HCT116 (cell line): ENCODE results near the gene MRPL1. TPM values are rescaled to one million over a fixed set of nuclear protein-coding genes. Genes with fewer than 3 reads are reported as not detected.

Experiments used
- ATAC-seq: fragments of 200-7000 bp; cut with Tn5 transposase; 2 replicates; pipeline ENCODE4 v1.9.1; 2020; ENCODE audit warnings: mild to moderate bottlenecking, moderate library complexity
- BruUV-seq: library from RNA; stranded (reverse); fragments of 400-500 nt; replicated peaks from 2 replicates; lab custom pipeline; 2021; lab: Mats Ljungman, UMichigan
- CTCF ChIA-PET: fragments of 300-600 bp; sonication (Branson Sonifier 250); formaldehyde crosslinking; loops from one replicate; lab custom pipeline; 2021; ENCODE audit warnings: antibody characterized with exemption; lab: Charles Lee
- POLR2A ChIA-PET: fragments of 300-600, 350-600 bp; sonication (Branson Sonifier 250); formaldehyde crosslinking; loops from one replicate; lab custom pipeline; 2021; ENCODE audit warnings: antibody characterized with exemption; lab: Charles Lee
- RAD21 ChIA-PET, 2 experiments: fragments of 300-600 bp; sonication (Branson Sonifier 250); formaldehyde crosslinking; loops; one replicate each; lab custom pipeline; 2023; ENCODE audit warnings: low total read pairs in 2 of 2; ENCODE audit not compliant: uncharacterized antibody in 2 of 2, unreplicated experiment in 2 of 2, low non-redundant PET in 1 of 2; lab: Charles Lee
- DNase-seq: peaks from one replicate; pipeline ENCODE4 v3.0.0-alpha.2; 2010; ENCODE audit warnings: low read depth, low spot score
- H2AFZ ChIP-seq: fragments of 200-600 bp; shearing (Covaris generic), sonication (generic); 2 replicates; pipeline ENCODE4 v1.6.1; 2017; ENCODE audit warnings: low read depth, mixed run types, mixed read lengths, antibody characterized with exemption, low read length; ENCODE audit not compliant: poor library complexity, severe bottlenecking
- H3K27ac ChIP-seq: 2 replicates; pipeline ENCODE4 v1.5.1; 2012; ENCODE audit warnings: low read depth, low read length
- H3K27me3 ChIP-seq: fragments of 200-600 bp; sonication (generic); 2 replicates; pipeline ENCODE4 v1.6.1; 2016; ENCODE audit warnings: mixed run types, low read length, mixed read lengths; ENCODE audit not compliant: insufficient read depth
- H3K36me3 ChIP-seq, 2 experiments: fragments of 200-500 bp in 1 of 2; fragments of 200-600 bp in 1 of 2; sonication (Bioruptor generic) in 1 of 2; sonication (generic) in 1 of 2; 2 replicates each; pipeline versions ENCODE4 v1.5.1 to v1.6.1; 2014 to 2016; ENCODE audit warnings: low read length in 2 of 2, inconsistent platforms in 1 of 2, mixed read lengths in 1 of 2, mixed run types in 1 of 2; ENCODE audit not compliant: insufficient read depth in 2 of 2, control insufficient read depth in 1 of 2
- H3K4me1 ChIP-seq, 2 experiments: fragments of 200-600 bp in 1 of 2; sonication (generic) in 1 of 2; 2 replicates each; pipeline versions ENCODE4 v1.5.1 to v1.6.1; 2012 to 2017; ENCODE audit warnings: low read length in 2 of 2, inconsistent platforms in 1 of 2, mild to moderate bottlenecking in 1 of 2, mixed read lengths in 1 of 2, mixed run types in 1 of 2, moderate library complexity in 1 of 2; ENCODE audit not compliant: insufficient read depth in 2 of 2, control insufficient read depth in 1 of 2
- H3K4me2 ChIP-seq: fragments of 200-600 bp; sonication (generic); 2 replicates; pipeline ENCODE4 v1.6.1; 2017; ENCODE audit warnings: mixed run types, low read length, mixed read lengths
- H3K4me3 ChIP-seq, 2 experiments: fragments of 200-600 bp in 1 of 2; sonication (generic) in 1 of 2; replicated peaks in 1 of 2; 2 replicates each; pipeline ENCODE4 v1.5.1; 2011 to 2016; ENCODE audit warnings: low read length in 2 of 2, control low read depth in 1 of 2, low read depth in 1 of 2, mild to moderate bottlenecking in 1 of 2, mixed read lengths in 1 of 2, mixed run types in 1 of 2
- H3K79me2 ChIP-seq: fragments of 200-600 bp; sonication (generic); 2 replicates; pipeline ENCODE4 v1.6.1; 2017; ENCODE audit warnings: mild to moderate bottlenecking, mixed run types, low read length, moderate library complexity, mixed read lengths; ENCODE audit not compliant: insufficient read depth
- H3K9ac ChIP-seq: fragments of 200-600 bp; sonication (generic); 2 replicates; pipeline ENCODE4 v1.6.1; 2016; ENCODE audit warnings: low read length, mixed read lengths
- H3K9me2 ChIP-seq: fragments of 200-600 bp; sonication (generic), shearing (Covaris generic); 2 replicates; pipeline ENCODE4 v1.6.1; 2017; ENCODE audit warnings: mixed run types, mild to moderate bottlenecking, moderate library complexity; ENCODE audit not compliant: insufficient read depth
- H3K9me3 ChIP-seq, 2 experiments: fragments of 200-500 bp in 1 of 2; fragments of 200-600 bp in 1 of 2; sonication (Bioruptor generic) in 1 of 2; sonication (generic) in 1 of 2; 2 replicates each; pipeline ENCODE4 v1.6.1; 2014 to 2017; ENCODE audit warnings: low read length in 2 of 2, mixed read lengths in 2 of 2, inconsistent platforms in 1 of 2, low read depth in 1 of 2, mild to moderate bottlenecking in 1 of 2, mixed run types in 1 of 2, moderate library complexity in 1 of 2; ENCODE audit not compliant: control insufficient read depth in 1 of 2, insufficient read depth in 1 of 2
- H4K20me1 ChIP-seq: fragments of 200-600 bp; sonication (generic), shearing (Covaris generic); 2 replicates; pipeline ENCODE4 v1.6.1; 2017; ENCODE audit warnings: mixed run types, mild to moderate bottlenecking, moderate library complexity; ENCODE audit not compliant: insufficient read depth
- ATF3 ChIP-seq: IDR thresholded peaks from 2 replicates; pipeline ENCODE4 v1.6.1; 2012
- CBX3 ChIP-seq: IDR thresholded peaks from 2 replicates; pipeline ENCODE4 v1.6.1; 2012; ENCODE audit warnings: low read depth
- CTCF ChIP-seq, 3 experiments: fragments of 200-600 bp in 1 of 3; sonication (generic) in 1 of 3; IDR thresholded peaks in 2 of 3; conservative IDR thresholded peaks in 1 of 3; 2 replicates each; pipeline ENCODE4 v1.5.1; 2012 to 2017; ENCODE audit warnings: low read depth in 2 of 3, low read length in 2 of 3, antibody characterized with exemption in 1 of 3, borderline replicate concordance in 1 of 3, control low read depth in 1 of 3, mild to moderate bottlenecking in 1 of 3, mixed read lengths in 1 of 3, mixed run types in 1 of 3, moderate library complexity in 1 of 3; ENCODE audit not compliant: insufficient read depth in 1 of 3
- EGR1 ChIP-seq: IDR thresholded peaks from 2 replicates; pipeline ENCODE4 v1.6.1; 2012; ENCODE audit warnings: low read depth
- ELF1 ChIP-seq: IDR thresholded peaks from 2 replicates; pipeline ENCODE4 v1.6.1; 2012; ENCODE audit warnings: low read depth, borderline replicate concordance
- FOSL1 ChIP-seq: IDR thresholded peaks from 2 replicates; pipeline ENCODE4 v1.6.1; 2012; ENCODE audit warnings: low read depth
- JUND ChIP-seq: IDR thresholded peaks from 2 replicates; pipeline ENCODE4 v1.6.1; 2012
- MAX ChIP-seq: IDR thresholded peaks from 2 replicates; pipeline ENCODE4 v1.6.1; 2012
- POLR2A ChIP-seq: IDR thresholded peaks from 2 replicates; pipeline ENCODE4 v1.7.0; 2011; ENCODE audit warnings: borderline replicate concordance; ENCODE audit not compliant: insufficient read depth, insufficient read length; ENCODE audit errors: extremely low read depth
- POLR2AphosphoS5 ChIP-seq: IDR thresholded peaks from 2 replicates; pipeline ENCODE4 v1.6.1; 2011; ENCODE audit warnings: mild to moderate bottlenecking, low read depth, low read length, moderate library complexity
- RAD21 ChIP-seq: IDR thresholded peaks from 2 replicates; pipeline ENCODE4 v1.6.1; 2012; ENCODE audit warnings: low read depth, mild to moderate bottlenecking
- YY1 ChIP-seq: IDR thresholded peaks from 2 replicates; pipeline ENCODE4 v1.6.1; 2011; ENCODE audit warnings: low read length, low read depth, moderate library complexity, mild to moderate bottlenecking; ENCODE audit not compliant: insufficient replicate concordance; ENCODE audit errors: extremely low read depth
- ZBTB33 ChIP-seq: IDR thresholded peaks from 2 replicates; pipeline ENCODE4 v1.6.1; 2011; ENCODE audit warnings: mild to moderate bottlenecking, low read length, moderate library complexity; ENCODE audit not compliant: insufficient replicate concordance; ENCODE audit errors: extremely low read depth
- ZFX ChIP-seq: fragments of 450-650 bp; IDR thresholded peaks from 2 replicates; pipeline ENCODE4 v1.6.1; 2017
- ZNF274 ChIP-seq: fragments of 200-500 bp; sonication (Bioruptor generic); IDR thresholded peaks from 2 replicates; pipeline ENCODE4 v1.6.1; 2014; ENCODE audit warnings: mild to moderate bottlenecking, low read depth, low read length, inconsistent platforms
- intact Hi-C: fragments of 100-400 bp; cut with micrococcal nuclease; formaldehyde crosslinking; loops from 2 replicates; pipeline ENCODE4 v1.10.0; 2022
- total RNA-seq: library from RNA; stranded (reverse); gene quantifications from one replicate; pipeline ENCODE4 v1.2.1, GENCODE V29; 2021; ENCODE audit not compliant: unreplicated experiment
- TF ChIP-seq, protein P1 (sequence below): IDR thresholded peaks from 2 replicates; pipeline ENCODE4 v1.6.1; 2012; ENCODE audit warnings: low read depth

Gene MRPL1
- total RNA-seq, 1 experiment from 2014 or later, result 54.9 TPM

DNA sequence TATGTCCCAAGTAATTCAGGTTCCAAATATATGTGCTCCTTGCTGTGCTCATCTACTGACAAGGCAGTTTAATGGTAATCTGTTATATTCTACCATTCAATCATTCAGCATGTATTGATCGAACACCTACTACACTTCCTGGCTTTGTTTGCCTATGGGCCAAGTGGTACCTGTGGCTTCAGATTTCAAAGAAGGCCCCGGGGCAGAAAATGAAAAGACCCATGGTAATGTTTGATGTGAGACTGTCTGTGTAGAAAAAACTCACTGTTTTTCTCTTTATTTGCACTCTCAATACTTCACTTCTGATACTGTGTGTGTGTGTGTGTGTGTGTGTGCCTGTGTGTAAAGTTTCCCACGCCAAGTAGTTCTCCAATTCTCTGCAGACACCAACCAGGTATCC, 133.4 kb downstream of the MRPL1 start:
- H3K9me2 ChIP-seq, result no peaks in the 10 kb centered on the region
- no peak overlapping the region for H3K9ac ChIP-seq
- TF ChIP-seq ZNF274 (no peak), ZBTB33 (no peak), ZFX (no peak), ATF3 (no peak), POLR2A (no peak), CBX3 (no peak), EGR1 (no peak), POLR2AphosphoS5 (no peak), CTCF (IDR thresholded peaks at IDR 0.05 in 2 of 3, conservative IDR thresholded peaks at IDR 0.05 in 1 of 3; ENCODE audit: borderline replicate concordance in 1 of 3, insufficient read depth in 1 of 3, low read depth in 2 of 3, low read length in 2 of 3) (no peak), FOSL1 (no peak), ELF1 (no peak), JUND (no peak), YY1 (no peak), MAX (no peak), RAD21 (no peak)
- TF ChIP-seq, protein P1, sequence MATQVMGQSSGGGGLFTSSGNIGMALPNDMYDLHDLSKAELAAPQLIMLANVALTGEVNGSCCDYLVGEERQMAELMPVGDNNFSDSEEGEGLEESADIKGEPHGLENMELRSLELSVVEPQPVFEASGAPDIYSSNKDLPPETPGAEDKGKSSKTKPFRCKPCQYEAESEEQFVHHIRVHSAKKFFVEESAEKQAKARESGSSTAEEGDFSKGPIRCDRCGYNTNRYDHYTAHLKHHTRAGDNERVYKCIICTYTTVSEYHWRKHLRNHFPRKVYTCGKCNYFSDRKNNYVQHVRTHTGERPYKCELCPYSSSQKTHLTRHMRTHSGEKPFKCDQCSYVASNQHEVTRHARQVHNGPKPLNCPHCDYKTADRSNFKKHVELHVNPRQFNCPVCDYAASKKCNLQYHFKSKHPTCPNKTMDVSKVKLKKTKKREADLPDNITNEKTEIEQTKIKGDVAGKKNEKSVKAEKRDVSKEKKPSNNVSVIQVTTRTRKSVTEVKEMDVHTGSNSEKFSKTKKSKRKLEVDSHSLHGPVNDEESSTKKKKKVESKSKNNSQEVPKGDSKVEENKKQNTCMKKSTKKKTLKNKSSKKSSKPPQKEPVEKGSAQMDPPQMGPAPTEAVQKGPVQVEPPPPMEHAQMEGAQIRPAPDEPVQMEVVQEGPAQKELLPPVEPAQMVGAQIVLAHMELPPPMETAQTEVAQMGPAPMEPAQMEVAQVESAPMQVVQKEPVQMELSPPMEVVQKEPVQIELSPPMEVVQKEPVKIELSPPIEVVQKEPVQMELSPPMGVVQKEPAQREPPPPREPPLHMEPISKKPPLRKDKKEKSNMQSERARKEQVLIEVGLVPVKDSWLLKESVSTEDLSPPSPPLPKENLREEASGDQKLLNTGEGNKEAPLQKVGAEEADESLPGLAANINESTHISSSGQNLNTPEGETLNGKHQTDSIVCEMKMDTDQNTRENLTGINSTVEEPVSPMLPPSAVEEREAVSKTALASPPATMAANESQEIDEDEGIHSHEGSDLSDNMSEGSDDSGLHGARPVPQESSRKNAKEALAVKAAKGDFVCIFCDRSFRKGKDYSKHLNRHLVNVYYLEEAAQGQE, result no peak
- no peak overlapping the region for H3K4me2 ChIP-seq
- RAD21 ChIA-PET, result no interaction called here
- no peaks in the 10 kb centered on the region for H3K36me3 ChIP-seq
- POLR2A ChIA-PET, result no interaction called here
- H3K9me3 ChIP-seq, result no peaks in the 10 kb centered on the region
- CTCF ChIA-PET, result no interaction called here
- no TSS peak for BruUV-seq
- no peaks in the 10 kb centered on the region for H3K27me3 ChIP-seq
- no peaks in the 10 kb centered on the region for H3K79me2 ChIP-seq
- H3K4me1 ChIP-seq, result peaks cover 0 to 9% of the 10 kb centered on the region in 2 experiments; a peak in 1 of 4 replicates
- DNase-seq (no peak), ATAC-seq (no peak)
- H2AFZ ChIP-seq, result no peak overlapping the region
- no peak overlapping the region for H3K27ac ChIP-seq
- H4K20me1 ChIP-seq, result no peaks in the 10 kb centered on the region
- intact Hi-C loops, result no loop called here
- H3K4me3 ChIP-seq, result no peak overlapping the region
